GM23338 (cell line): ENCODE data around the gene SLC13A3. TPM values are rescaled to one million over a fixed set of nuclear protein-coding genes. Genes with fewer than 3 reads are reported as not detected.

Source experiments
- ATAC-seq: fragments of 200-7000 bp; cut with Tn5 transposase; 3 replicates; pipeline ENCODE4 v1.9.1; 2020
- DNase-seq: peaks from one replicate; pipeline ENCODE4 v3.0.0-alpha.2; 2015; ENCODE audit warnings: low spot score
- H2AFZ ChIP-seq: fragments of 200-600 bp; sonication (generic); 2 replicates; pipeline ENCODE4 v1.8.0; 2016; ENCODE audit warnings: antibody characterized with exemption, mild to moderate bottlenecking, moderate library complexity
- H3F3A ChIP-seq: fragments of 200-600 bp; sonication (generic); replicated peaks from 2 replicates; pipeline ENCODE4 v1.8.0; 2017; ENCODE audit warnings: antibody characterized with exemption, mixed run types, low read depth
- H3K27ac ChIP-seq: fragments of 200-600 bp; sonication (generic); 2 replicates; pipeline ENCODE4 v1.6.1; 2016; ENCODE audit warnings: low read depth
- H3K27me3 ChIP-seq: fragments of 200-600 bp; sonication (generic); 2 replicates; pipeline ENCODE4 v1.8.0; 2016; ENCODE audit warnings: mild to moderate bottlenecking, mixed run types, moderate library complexity; ENCODE audit not compliant: insufficient read depth
- H3K36me3 ChIP-seq: fragments of 200-600 bp; sonication (generic); 2 replicates; pipeline ENCODE4 v1.8.0; 2016; ENCODE audit warnings: mild to moderate bottlenecking; ENCODE audit not compliant: insufficient read depth
- H3K4me1 ChIP-seq: fragments of 200-600 bp; sonication (generic); 2 replicates; pipeline ENCODE4 v1.8.0; 2016; ENCODE audit warnings: mild to moderate bottlenecking, moderate library complexity; ENCODE audit not compliant: insufficient read depth
- H3K4me2 ChIP-seq: fragments of 200-600 bp; sonication (generic); 2 replicates; pipeline ENCODE4 v1.7.1; 2017; ENCODE audit warnings: mixed run types
- H3K4me3 ChIP-seq: fragments of 200-600 bp; sonication (generic); 2 replicates; pipeline ENCODE4 v1.6.1; 2016; ENCODE audit warnings: mixed run types
- H3K79me2 ChIP-seq: fragments of 200-600 bp; sonication (generic); replicated peaks from 2 replicates; pipeline ENCODE4 v1.8.0; 2017; ENCODE audit warnings: mild to moderate bottlenecking; ENCODE audit not compliant: insufficient read depth
- H3K9me2 ChIP-seq: fragments of 200-600 bp; sonication (generic); 2 replicates; pipeline ENCODE4 v1.8.0; 2017; ENCODE audit not compliant: insufficient read depth
- H4K20me1 ChIP-seq: fragments of 200-600 bp; sonication (generic); replicated peaks from 2 replicates; pipeline ENCODE4 v1.8.0; 2017; ENCODE audit warnings: mild to moderate bottlenecking; ENCODE audit not compliant: insufficient read depth
- H3K27ac Mint-ChIP-seq: 2 replicates; pipeline ENCODE4 v1.8.0; 2020; ENCODE audit warnings: inconsistent platforms, mild to moderate bottlenecking, moderate library complexity, mixed read lengths
- H3K27me3 Mint-ChIP-seq: 3 replicates; pipeline ENCODE4 v1.8.0; 2022; ENCODE audit warnings: low read depth, mild to moderate bottlenecking, moderate library complexity, mixed read lengths, inconsistent platforms; ENCODE audit not compliant: insufficient read depth, poor library complexity
- H3K36me3 Mint-ChIP-seq: 3 replicates; pipeline ENCODE4 v1.8.0; 2021; ENCODE audit warnings: low read depth, mild to moderate bottlenecking, inconsistent platforms, moderate library complexity, mixed read lengths
- H3K4me1 Mint-ChIP-seq: 3 replicates; pipeline ENCODE4 v1.8.0; 2020; ENCODE audit warnings: mild to moderate bottlenecking, inconsistent platforms, mixed read lengths
- H3K4me3 Mint-ChIP-seq: 3 replicates; pipeline ENCODE4 v1.8.0; 2021; ENCODE audit warnings: moderate library complexity, mild to moderate bottlenecking, inconsistent platforms, mixed read lengths
- H3K9me3 Mint-ChIP-seq: 3 replicates; pipeline ENCODE4 v1.8.0; 2020; ENCODE audit warnings: moderate library complexity, mild to moderate bottlenecking, inconsistent platforms, mixed read lengths
- CREB1 ChIP-seq: fragments of 250-450 bp; sonication (Bioruptor Pico); IDR thresholded peaks from 2 replicates; pipeline ENCODE4 v1.5.0; 2020; ENCODE audit warnings: low read depth, mild to moderate bottlenecking, moderate library complexity
- CTCF ChIP-seq, 2 experiments: fragments of 200-600 bp in 1 of 2; sonication (generic) in 1 of 2; conservative IDR thresholded peaks; 2 replicates each; pipeline versions ENCODE4 v1.5.1 to v1.6.1; 2016 to 2017; ENCODE audit warnings: antibody characterized with exemption in 2 of 2, low read depth in 2 of 2, mild to moderate bottlenecking in 2 of 2, moderate library complexity in 1 of 2
- ETS1 ChIP-seq: IDR thresholded peaks from 2 replicates; pipeline ENCODE4 v1.6.1; 2016; ENCODE audit warnings: antibody characterized with exemption
- EZH2 ChIP-seq: fragments of 200-600 bp; sonication (generic); IDR thresholded peaks from one replicate; pipeline ENCODE4 v1.8.0; 2017; ENCODE audit warnings: antibody characterized with exemption, mild to moderate bottlenecking, low read depth; ENCODE audit not compliant: unreplicated experiment
- EZH2phosphoT487 ChIP-seq: fragments of 200-600 bp; sonication (generic); IDR thresholded peaks from one replicate; pipeline ENCODE4 v1.8.1; 2018; ENCODE audit warnings: antibody characterized with exemption; ENCODE audit not compliant: unreplicated experiment
- JUNB ChIP-seq: IDR thresholded peaks from one replicate; pipeline ENCODE4 v1.6.1; 2016; ENCODE audit warnings: antibody characterized with exemption; ENCODE audit not compliant: unreplicated experiment
- NANOG ChIP-seq: IDR thresholded peaks from 2 replicates; pipeline ENCODE4 v1.6.1; 2016; ENCODE audit warnings: antibody characterized with exemption, borderline replicate concordance
- POLR2AphosphoS5 ChIP-seq: IDR thresholded peaks from 2 replicates; pipeline ENCODE4 v1.6.1; 2016; ENCODE audit warnings: antibody characterized with exemption, low read depth
- REST ChIP-seq: IDR thresholded peaks from one replicate; pipeline ENCODE4 v1.6.1; 2018; ENCODE audit warnings: antibody characterized with exemption; ENCODE audit not compliant: unreplicated experiment
- STAT1 ChIP-seq: IDR thresholded peaks from one replicate; pipeline ENCODE4 v1.6.1; 2016; ENCODE audit warnings: antibody characterized with exemption; ENCODE audit not compliant: unreplicated experiment
- ZNF114 ChIP-seq: fragments of 250-450 bp; sonication (Bioruptor Pico); IDR thresholded peaks from 2 replicates; pipeline ENCODE4 v1.5.0; 2020; ENCODE audit warnings: mild to moderate bottlenecking, moderate library complexity
- ZNF331 ChIP-seq: fragments of 250-450 bp; sonication (Bioruptor Pico); IDR thresholded peaks from 2 replicates; pipeline ENCODE4 v1.5.0; 2020; ENCODE audit warnings: low read depth, mild to moderate bottlenecking, moderate library complexity
- ZNF462 ChIP-seq: fragments of 250-450 bp; sonication (Bioruptor Pico); IDR thresholded peaks from 2 replicates; pipeline ENCODE4 v1.5.0; 2020; ENCODE audit warnings: mild to moderate bottlenecking, moderate library complexity
- polyA plus RNA-seq: library from polyadenylated mRNA; unstranded; fragments of >200 nt; fragmentation: Nextera tagmentation; extraction: Ambion mirVana; gene quantifications from 2 replicates; pipeline ENCODE4 v1.2.1, GENCODE V29; 2016
- total RNA-seq: library from RNA; depleted of rRNA; stranded (reverse); fragments of >200 nt; shearing (Covaris generic); gene quantifications from 2 replicates; pipeline ENCODE4 v1.2.3, GENCODE V29; 2014

Gene SLC13A3
- total and polyA plus RNA-seq, 2 experiments from 2014 or later: 8.6 to 9.1 TPM

- Mint-ChIP-seq H3K27me3 (peaks cover 10% of the 10 kb centered on the region), H3K36me3 (no peaks in the 10 kb centered on the region; the same call in 2 of the 3 replicates), H3K4me1 (peaks cover 37% of the 10 kb centered on the region), H3K4me3 (no peak overlapping the region), H3K9me3 (no peaks in the 10 kb centered on the region; the same call in 2 of the 3 replicates), H3K27ac (no peak overlapping the region)
- H3K4me2 ChIP-seq: no peak overlapping the region
- H3K27ac ChIP-seq: no peak overlapping the region
- peaks cover 38% of the 10 kb centered on the region for H3K4me1 ChIP-seq
- no peaks in the 10 kb centered on the region for H4K20me1 ChIP-seq
- H3K27me3 ChIP-seq: no peaks in the 10 kb centered on the region
- no peaks in the 10 kb centered on the region for H3K79me2 ChIP-seq
- no peaks in the 10 kb centered on the region for H3F3A ChIP-seq
- TF ChIP-seq STAT1: no peak
- TF ChIP-seq CREB1 (CRISPR knock-in tag): no peak
- TF ChIP-seq POLR2AphosphoS5: no peak
- no peak for TF ChIP-seq EZH2phosphoT487
- no peak for TF ChIP-seq ZNF331 (CRISPR knock-in tag)
- no peak for TF ChIP-seq JUNB
- no peak for TF ChIP-seq NANOG
- no peak for TF ChIP-seq REST
- no peak for TF ChIP-seq ZNF462 (CRISPR knock-in tag)
- no peak for TF ChIP-seq ETS1
- no peak for TF ChIP-seq EZH2
- TF ChIP-seq ZNF114 (CRISPR knock-in tag): no peak
- no peak for TF ChIP-seq CTCF (conservative IDR thresholded peaks at IDR 0.05; ENCODE audit: low read depth in 2 of 2)
- no peak for DNase-seq
- no peaks in the 10 kb centered on the region for H3K36me3 ChIP-seq
- H3K4me3 ChIP-seq: no peak overlapping the region
- 0 out of 2 replicates have a peak overlapping the region, but pooled peaks have one; percentile 38 for H2AFZ ChIP-seq
- no peaks in the 10 kb centered on the region for H3K9me2 ChIP-seq
- no peak for ATAC-seq
These were observed 93.9 kb downstream of the SLC13A3 start for GRCh38 chr20:46557231-46557956.
